GM19240 (cell line): ENCODE results near the gene CHMP4B.
"Not testable (repeated sequence)": the region's sequence is repeated elsewhere in the genome, so short reads cannot be mapped to it uniquely, and the experiment has no call there.

Experiments used
- DNase-seq: peaks from one replicate; pipeline ENCODE4 v3.0.0; 2011; ENCODE audit warnings: low spot score; ENCODE audit not compliant: insufficient read length

Gene CHMP4B

GRCh38 chr20:33789858-33790182, 21.3 kb upstream of the CHMP4B start:
- no peak for DNase-seq

- no peak for DNase-seq
Observed at GRCh38 chr20:33790566-33790965, 20.6 kb upstream of the CHMP4B start.

GRCh38 chr20:33791021-33791420, 20.1 kb upstream of the CHMP4B start:
- no peak for DNase-seq

GRCh38 chr20:33791540-33791939, 19.6 kb upstream of the CHMP4B start:
- DNase-seq: no peak

GRCh38 chr20:33791959-33792597, 19.1 kb upstream of the CHMP4B start:
- DNase-seq: no peak

- DNase-seq: not testable (repeated sequence)
Observed at GRCh38 chr20:33792598-33792989, 18.6 kb upstream of the CHMP4B start.

- no peak for DNase-seq
Observed at GRCh38 chr20:33793011-33793931, 17.9 kb upstream of the CHMP4B start.

GRCh38 chr20:33796263-33796906, 14.8 kb upstream of the CHMP4B start:
- DNase-seq: no peak

GRCh38 chr20:33796907-33797544, 14.1 kb upstream of the CHMP4B start:
- DNase-seq: no peak

- no peak for DNase-seq
Observed at GRCh38 chr20:33798444-33798843, 12.7 kb upstream of the CHMP4B start.

- DNase-seq: no peak
Observed at GRCh38 chr20:33803921-33804337, 7.2 kb upstream of the CHMP4B start.

GRCh38 chr20:33808388-33808787, 2.8 kb upstream of the CHMP4B start:
- no peak for DNase-seq

GRCh38 chr20:33810259-33810658, 889 bp upstream of the CHMP4B start:
- no peak for DNase-seq

GRCh38 chr20:33811776-33812151, 616 bp downstream of the CHMP4B start:
- DNase-seq: no peak

- no peak for DNase-seq
Observed at GRCh38 chr20:33812152-33812849, 1.2 kb downstream of the CHMP4B start.

GRCh38 chr20:33812908-33813462, 1.8 kb downstream of the CHMP4B start:
- DNase-seq: no peak

- DNase-seq: no peak
Observed at GRCh38 chr20:33814238-33814712, 3.1 kb downstream of the CHMP4B start.

- no peak for DNase-seq
Observed at GRCh38 chr20:33815671-33816070, 4.5 kb downstream of the CHMP4B start.

GRCh38 chr20:33816191-33816590, 5.0 kb downstream of the CHMP4B start:
- no peak for DNase-seq

GRCh38 chr20:33817411-33817810, 6.3 kb downstream of the CHMP4B start:
- no peak for DNase-seq

- no peak for DNase-seq
Observed at GRCh38 chr20:33819456-33819855, 8.3 kb downstream of the CHMP4B start.
